Activated CD4-positive, alpha-beta T cell treated with anti-CD3 and anti-CD28 coated beads, Interleukin-2, amount 50 U/mL, for 48 hours (primary cell): ENCODE results near the gene CDC42EP2.

Experiments
- DNase-seq, 2 experiments: peaks; one replicate each; pipeline ENCODE4 v3.0.0-alpha.2; 2020

Gene CDC42EP2

GRCh38 chr11:65298131-65298535 is 16.5 kb upstream of the CDC42EP2 start:
- DNase-seq = no peak

GRCh38 chr11:65298655-65299179 is 15.9 kb upstream of the CDC42EP2 start:
- no peak for DNase-seq

GRCh38 chr11:65300621-65301275 is 13.9 kb upstream of the CDC42EP2 start:
- DNase-seq = no peak

DNA sequence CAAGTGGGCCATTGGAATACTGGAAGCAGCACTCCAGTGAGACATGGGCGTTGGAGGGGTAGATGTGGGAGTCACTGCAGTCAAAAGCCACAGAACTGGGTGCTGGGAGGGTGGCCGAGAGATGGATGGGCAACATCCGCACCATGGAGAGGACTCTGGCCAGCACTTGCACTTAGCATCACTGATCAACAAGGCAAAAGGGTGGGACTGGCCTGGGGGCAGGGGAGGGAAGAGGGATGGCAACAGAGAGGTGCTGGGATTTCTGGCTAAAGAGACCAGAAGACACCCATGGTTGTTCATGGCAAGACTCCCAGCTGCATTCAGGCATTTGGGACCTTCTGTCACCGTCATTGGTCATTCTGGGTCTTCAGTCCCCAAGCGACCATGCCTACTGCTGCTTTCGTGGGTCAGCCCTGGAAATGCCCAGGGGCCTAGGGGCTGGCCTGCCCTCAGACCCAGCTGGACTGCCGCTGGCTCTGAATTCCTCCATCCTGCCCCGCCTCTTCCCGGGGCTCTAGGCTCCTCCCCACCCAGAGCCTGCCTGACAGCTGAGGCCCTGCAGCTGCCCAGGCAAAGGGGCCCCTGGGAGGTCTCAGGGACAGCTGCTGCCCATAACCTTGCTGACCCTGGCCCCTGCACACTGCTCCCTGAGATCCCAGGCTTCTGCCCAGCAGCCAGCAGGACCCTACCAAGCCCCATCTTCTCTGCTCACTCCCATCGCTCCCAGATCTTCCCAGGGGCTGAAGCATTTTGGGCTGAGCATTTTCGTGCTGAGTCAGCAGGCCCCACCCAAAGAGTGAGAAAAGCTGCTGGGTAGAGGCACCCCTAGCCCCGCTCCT is 13.0 kb upstream of the CDC42EP2 start:
- no peak for DNase-seq

GRCh38 chr11:65303555-65303954 is 11.1 kb upstream of the CDC42EP2 start:
- DNase-seq = no peak

DNA sequence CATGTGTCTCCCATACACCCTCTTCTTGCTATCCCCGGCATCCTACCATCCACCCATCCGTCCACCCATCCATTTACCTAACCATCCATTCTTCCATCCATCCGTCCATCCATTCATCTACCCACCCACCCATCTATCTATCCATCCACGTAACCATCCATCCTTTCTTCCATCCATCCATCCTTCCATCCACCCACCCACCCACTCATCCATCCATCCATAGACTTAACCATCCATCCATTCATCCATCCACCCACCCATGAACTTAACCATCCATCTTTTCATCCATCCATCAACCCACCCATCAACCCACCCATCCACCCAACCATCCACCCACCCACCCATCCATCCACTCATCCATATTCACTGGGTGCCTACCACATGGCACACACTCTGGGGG is 10.6 kb upstream of the CDC42EP2 start:
- DNase-seq = no peak

DNA sequence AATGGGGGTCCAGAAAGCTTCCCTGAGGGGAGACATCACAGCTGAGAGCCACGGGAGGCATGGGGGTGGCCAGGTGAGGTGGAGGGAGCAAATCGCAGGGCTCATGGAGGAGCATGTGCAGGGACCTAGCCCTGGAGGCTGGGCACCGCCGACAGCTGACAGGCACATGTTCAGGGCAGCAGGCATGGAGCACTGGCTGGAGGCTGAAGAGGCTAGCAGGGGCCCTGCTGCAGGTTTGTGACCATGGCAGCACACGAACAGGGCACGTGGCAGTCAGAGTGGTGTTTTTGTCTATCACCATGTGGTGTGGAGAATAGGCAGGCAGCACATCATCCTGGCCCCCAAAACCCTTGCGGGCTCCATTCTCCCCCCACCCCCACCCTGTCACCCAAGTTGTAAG is 10.1 kb upstream of the CDC42EP2 start:
- DNase-seq = no peak

GRCh38 chr11:65305501-65306268 is 9.0 kb upstream of the CDC42EP2 start:
- DNase-seq = no peak

DNA sequence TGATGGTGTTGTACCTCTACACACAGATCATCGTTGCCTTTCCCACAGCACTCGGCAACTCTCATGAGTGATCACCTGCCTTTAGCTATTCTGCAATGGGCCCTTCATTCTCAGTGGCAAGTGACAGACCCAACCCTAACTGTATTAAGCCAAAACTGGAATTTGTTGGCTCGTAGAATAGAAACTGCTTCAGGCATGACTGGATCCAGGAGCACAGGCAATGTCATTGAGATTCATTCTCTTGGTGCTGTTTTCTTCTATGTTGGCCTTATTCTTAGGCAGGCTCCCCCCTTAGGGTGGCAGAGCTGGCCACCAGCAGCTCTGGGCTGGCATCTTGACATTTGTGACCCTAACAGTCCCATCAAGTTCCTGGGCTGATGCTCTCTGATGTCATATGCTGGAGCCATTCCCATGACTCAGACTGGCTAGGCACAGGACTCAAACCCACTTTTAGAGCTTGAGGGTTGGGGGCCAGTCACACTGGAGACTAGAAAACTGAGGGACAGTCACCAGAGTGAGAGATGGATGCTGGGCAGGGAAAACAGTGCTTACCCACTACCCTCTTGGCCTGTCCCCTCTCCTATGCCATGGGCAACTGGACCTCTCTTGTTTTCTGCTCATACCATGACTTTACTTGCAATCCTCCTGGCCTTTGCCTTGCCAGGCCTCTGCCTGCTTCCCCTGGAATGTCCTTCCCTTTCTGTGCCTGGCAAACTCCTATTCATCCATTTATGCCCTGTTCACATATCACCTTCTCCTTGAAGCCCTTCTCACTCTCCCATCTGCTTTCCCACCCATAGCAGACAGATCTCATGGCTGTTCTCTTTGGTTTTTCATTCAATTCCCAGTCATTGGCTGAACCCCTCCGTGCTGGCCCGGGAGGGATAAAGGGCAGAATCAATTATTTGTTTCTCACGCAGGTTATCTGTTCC is 7.1 kb upstream of the CDC42EP2 start:
- DNase-seq = no peak

DNA sequence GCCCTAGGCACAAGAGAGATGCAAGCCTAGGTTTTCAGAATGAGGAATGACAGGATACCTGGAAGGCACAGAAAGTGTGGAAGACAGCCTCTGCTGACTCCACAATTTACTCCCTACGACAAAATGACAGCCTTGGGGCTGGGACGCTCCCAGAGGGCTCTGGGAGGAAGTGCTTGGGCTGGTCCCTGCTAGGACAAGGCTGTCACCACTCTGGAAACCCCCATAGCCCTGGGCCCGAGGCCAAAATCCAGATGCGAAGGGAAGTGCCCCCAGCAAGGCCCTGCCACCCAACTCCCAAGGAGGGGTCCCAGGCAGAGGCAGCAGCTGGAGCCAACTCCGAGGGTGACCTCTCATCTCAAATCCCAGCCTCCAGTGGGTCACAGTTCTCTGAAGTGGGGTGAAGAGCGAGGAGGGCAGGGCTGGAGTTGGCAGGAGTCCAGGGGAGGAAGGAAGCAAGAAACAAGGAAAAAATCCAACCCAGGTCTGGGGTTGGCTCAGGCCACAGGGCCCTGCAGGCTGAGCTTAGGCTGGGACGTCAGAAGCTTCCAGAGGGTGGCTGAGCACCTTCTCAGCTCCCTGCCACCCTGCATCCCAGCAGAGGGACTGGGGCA is 6.3 kb upstream of the CDC42EP2 start:
- no peak for DNase-seq

DNA sequence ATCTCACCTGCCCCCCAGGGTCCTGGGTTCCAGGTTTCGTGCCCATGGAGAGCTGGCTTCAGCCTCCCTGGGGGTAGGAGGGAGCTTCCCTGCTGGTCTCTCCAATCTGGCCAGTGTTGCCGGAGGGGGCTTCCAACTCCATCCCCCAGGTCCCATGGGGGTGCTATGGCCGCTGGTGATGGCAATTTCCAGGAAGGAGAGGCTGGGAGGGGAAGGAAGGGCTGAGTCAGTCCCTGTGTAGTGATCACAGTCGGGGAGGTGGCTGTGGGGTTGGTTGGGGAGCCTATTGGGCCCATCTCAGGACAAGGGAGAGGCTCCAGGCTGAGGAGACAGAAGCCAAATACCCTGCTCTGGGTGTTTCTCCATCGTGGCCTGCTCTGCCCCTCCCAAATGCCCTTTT is 5.7 kb upstream of the CDC42EP2 start:
- no peak for DNase-seq

DNA sequence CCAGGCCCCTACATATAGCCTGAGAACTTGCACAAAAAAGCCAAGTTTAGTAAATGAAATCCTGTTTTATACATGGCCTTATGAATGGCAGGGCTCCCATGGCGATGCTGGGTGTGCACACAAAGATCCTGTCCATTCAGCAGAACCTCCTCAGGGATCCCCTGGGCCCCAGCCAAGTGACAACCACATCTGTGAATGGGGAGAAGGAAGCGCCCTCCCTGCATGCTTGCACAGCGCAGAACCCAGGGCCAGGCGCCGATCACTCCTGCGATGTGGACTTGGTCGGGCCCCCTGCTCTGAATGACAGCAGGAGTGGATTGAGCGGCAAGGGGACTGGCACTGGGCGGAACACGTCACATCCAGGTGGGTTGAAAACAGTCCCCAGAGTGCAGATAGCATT is 4.5 kb upstream of the CDC42EP2 start:
- DNase-seq = no peak

DNA sequence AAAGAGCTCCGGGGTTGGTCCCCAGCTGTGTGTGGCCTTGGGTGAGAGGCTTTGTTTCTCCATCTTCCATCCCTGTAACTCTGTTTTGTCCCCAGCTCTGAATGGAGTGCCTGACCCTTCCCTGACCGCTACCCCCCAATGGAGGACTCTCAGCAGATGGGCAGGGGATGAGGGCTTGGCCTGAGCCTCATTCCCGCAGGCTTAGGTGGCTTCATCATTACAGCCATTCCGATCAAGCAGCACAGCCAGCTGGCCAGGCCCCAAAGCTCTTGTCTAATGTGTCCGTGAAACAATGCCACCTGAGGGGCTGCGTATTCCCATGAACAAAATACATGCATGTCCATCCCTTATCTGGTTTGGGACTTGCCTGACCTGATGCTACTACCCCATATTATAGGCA is 3.9 kb upstream of the CDC42EP2 start:
- DNase-seq = no peak

DNA sequence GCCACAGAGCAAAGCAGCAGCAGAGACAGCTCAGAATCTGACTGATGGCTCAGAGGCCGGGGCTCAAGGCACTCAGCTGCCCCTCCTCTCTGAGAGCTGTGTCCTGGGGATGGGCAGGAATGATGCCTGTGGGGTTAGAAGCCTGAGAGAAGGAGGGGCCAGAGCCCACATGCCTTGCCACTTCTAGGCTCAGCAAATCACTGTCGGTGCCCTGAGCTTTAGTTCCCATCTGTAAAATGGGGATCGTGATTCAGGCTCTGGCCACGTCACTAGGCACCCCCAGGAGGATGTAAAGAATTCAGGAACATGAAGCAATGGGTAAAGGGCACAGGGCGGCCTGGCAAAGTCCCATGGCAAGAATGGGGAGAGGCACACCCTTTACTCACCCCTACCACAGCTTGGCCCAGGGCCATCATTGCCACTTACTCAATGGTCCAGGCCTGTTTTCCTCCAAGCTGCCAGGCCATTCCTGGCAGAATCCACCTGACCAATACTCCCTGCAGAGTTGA is 3.4 kb upstream of the CDC42EP2 start:
- no peak for DNase-seq

- DNase-seq = peak; percentile 85 to 86
These were observed 669 bp downstream of the CDC42EP2 start for GRCh38 chr11:65315204-65315865.

GRCh38 chr11:65315866-65316226 is 1.2 kb downstream of the CDC42EP2 start:
- no peak for DNase-seq

DNA sequence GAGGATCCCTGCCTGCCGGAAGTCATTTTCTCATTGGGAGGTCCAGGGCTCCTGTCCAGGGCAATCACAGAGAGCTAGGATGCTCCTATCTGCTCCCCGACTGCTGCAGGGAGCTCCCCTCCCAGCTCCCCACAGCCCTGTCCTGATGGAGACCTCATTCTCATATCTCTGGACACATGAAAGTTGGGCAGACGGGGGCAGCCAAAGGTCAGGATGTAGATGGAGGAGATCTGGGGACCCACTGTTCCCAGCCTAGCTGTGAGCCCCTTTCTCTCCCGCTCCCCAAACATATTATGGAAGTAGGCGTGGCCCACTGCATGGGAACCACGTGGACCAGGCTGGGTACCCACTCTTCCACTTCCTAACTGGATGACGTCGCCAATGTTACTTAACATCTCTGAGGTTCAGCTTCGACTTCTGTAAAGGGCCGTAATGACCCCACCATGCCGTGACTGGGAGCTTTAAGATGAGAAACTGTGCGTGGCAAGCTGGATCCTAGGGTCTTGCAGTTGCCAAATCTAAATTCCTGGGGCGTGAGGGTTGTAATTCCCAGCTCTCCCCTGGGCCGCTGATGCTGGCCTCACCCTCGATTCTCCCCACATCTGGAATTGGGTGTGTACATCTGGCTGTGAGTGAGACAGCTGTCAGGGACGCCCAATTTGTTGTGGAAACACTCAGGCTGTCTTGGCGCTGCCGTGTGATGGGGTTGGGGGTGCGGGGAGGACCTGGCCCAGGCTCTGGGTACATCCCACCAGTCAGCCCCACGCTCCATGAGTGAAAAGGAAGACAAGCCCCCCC is 1.8 kb downstream of the CDC42EP2 start:
- DNase-seq = no peak

- DNase-seq = no peak
These were observed 2.5 kb downstream of the CDC42EP2 start for GRCh38 chr11:65317025-65317786.

DNA sequence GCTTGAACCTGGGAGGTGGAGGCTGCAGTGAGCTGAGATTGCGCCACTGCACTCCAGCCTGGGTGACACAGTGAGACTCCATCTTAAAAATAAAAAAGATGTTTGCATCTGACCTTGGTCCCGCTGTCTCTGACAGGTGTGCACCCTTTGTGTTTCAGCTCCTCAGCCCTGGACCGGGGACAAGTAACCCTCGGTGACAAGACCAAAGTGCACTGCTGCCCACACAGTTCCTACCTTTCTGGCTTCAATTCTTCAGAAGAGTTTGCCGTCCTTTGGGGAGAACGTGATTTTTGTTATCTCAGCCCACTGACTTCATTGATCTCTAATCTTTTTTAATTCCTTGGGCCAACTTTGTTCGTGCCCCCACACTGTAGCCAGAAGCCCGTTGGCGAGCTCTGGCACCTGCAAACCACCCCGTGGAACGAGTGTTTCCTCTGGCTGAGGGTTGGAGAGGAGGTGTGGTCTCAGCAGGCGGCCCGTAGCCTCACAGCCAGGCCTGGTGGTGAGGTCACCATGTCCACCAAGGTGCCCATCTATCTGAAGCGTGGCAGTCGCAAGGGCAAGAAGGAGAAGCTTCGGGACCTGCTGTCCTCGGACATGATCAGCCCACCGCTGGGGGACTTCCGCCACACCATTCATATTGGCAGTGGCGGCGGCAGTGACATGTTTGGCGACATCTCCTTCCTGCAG is 5.9 kb downstream of the CDC42EP2 start:
- no peak for DNase-seq
